ENCODE data around the gene TRRAP. TPM values are rescaled to one million over a fixed set of nuclear protein-coding genes. Genes with fewer than 3 reads are reported as not detected.

The TRRAP gene
- total RNA-seq, 1 donor from 2014 or later = 30.4 TPM

GRCh38 chr7:98922392-98923187, 44.3 kb downstream of the TRRAP start:
- H3K27ac Mint-ChIP-seq (ENCODE audit: unreplicated experiment) = peak overlapping the region; percentile 89
- peak; percentile 65 for TF ChIP-seq CTCF (IDR thresholded peaks at IDR 0.05)
- no peaks in the 10 kb centered on the region for H3K9me3 Mint-ChIP-seq (ENCODE audit: low read depth)
- H3K4me1 Mint-ChIP-seq (ENCODE audit: low read depth) = peaks cover 15% of the 10 kb centered on the region
- peaks cover 41% of the 10 kb centered on the region for H3K36me3 Mint-ChIP-seq (ENCODE audit: low read depth)
- H3K4me3 Mint-ChIP-seq (ENCODE audit: unreplicated experiment) = peak overlapping the region; percentile 13
- DNase-seq (ENCODE audit: low spot score) = no peak
- no peaks in the 10 kb centered on the region for H3K27me3 Mint-ChIP-seq (ENCODE audit: low read depth)

GRCh38 chr7:98923512-98923911, 45.2 kb downstream of the TRRAP start:
- Mint-ChIP-seq H3K4me1 (ENCODE audit: low read depth) (peaks cover 15% of the 10 kb centered on the region), H3K4me3 (ENCODE audit: unreplicated experiment) (no peak overlapping the region), H3K36me3 (ENCODE audit: low read depth) (peaks cover 48% of the 10 kb centered on the region), H3K9me3 (ENCODE audit: low read depth) (no peaks in the 10 kb centered on the region), H3K27ac (ENCODE audit: unreplicated experiment) (no peak overlapping the region), H3K27me3 (ENCODE audit: low read depth) (no peaks in the 10 kb centered on the region)
- no peak for DNase-seq (ENCODE audit: low spot score)
- no peak for TF ChIP-seq CTCF (IDR thresholded peaks at IDR 0.05)

GRCh38 chr7:98927125-98927524, 48.8 kb downstream of the TRRAP start:
- no peaks in the 10 kb centered on the region for H3K9me3 Mint-ChIP-seq (ENCODE audit: low read depth)
- H3K27ac Mint-ChIP-seq (ENCODE audit: unreplicated experiment) = no peak overlapping the region
- peaks cover 47% of the 10 kb centered on the region for H3K36me3 Mint-ChIP-seq (ENCODE audit: low read depth)
- no peak overlapping the region for H3K4me3 Mint-ChIP-seq (ENCODE audit: unreplicated experiment)
- no peak for DNase-seq (ENCODE audit: low spot score)
- H3K4me1 Mint-ChIP-seq (ENCODE audit: low read depth) = peaks cover 12% of the 10 kb centered on the region
- no peaks in the 10 kb centered on the region for H3K27me3 Mint-ChIP-seq (ENCODE audit: low read depth)
- no peak for TF ChIP-seq CTCF (IDR thresholded peaks at IDR 0.05)

- Mint-ChIP-seq H3K36me3 (ENCODE audit: low read depth) (peaks cover 51% of the 10 kb centered on the region), H3K27ac (ENCODE audit: unreplicated experiment) (no peak overlapping the region), H3K4me1 (ENCODE audit: low read depth) (no peaks in the 10 kb centered on the region), H3K9me3 (ENCODE audit: low read depth) (no peaks in the 10 kb centered on the region), H3K4me3 (ENCODE audit: unreplicated experiment) (no peak overlapping the region), H3K27me3 (ENCODE audit: low read depth) (no peaks in the 10 kb centered on the region)
- TF ChIP-seq CTCF (IDR thresholded peaks at IDR 0.05) = no peak
- DNase-seq (ENCODE audit: low spot score) = no peak
These were observed 52.1 kb downstream of the TRRAP start for GRCh38 chr7:98930464-98930863.

DNA sequence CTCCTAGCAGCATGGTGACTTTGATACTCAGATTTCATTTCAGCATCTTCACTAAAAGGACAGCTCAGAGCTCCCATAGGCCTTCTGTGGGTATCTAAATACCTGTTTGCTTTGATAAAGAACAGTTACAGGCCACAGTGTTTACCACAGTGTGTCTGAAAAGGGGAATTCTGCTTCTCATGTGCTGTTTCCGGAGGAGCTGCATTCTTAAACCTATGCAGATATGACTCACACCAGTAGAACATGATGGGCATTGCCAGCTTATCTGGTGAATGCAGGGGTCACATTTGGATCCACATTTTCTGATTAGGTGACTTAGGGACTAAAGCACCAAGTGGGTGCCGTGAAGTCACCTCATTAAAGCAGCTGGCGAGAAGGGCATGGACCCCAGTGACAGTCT, 52.6 kb downstream of the TRRAP start:
- H3K36me3 Mint-ChIP-seq (ENCODE audit: low read depth) = peaks cover 47% of the 10 kb centered on the region
- DNase-seq (ENCODE audit: low spot score) = no peak
- H3K4me1 Mint-ChIP-seq (ENCODE audit: low read depth) = no peaks in the 10 kb centered on the region
- H3K27ac Mint-ChIP-seq (ENCODE audit: unreplicated experiment) = no peak overlapping the region
- no peaks in the 10 kb centered on the region for H3K27me3 Mint-ChIP-seq (ENCODE audit: low read depth)
- H3K9me3 Mint-ChIP-seq (ENCODE audit: low read depth) = no peaks in the 10 kb centered on the region
- no peak for TF ChIP-seq CTCF (IDR thresholded peaks at IDR 0.05)
- H3K4me3 Mint-ChIP-seq (ENCODE audit: unreplicated experiment) = no peak overlapping the region

All from chondrocyte (in vitro differentiated cells).